Gastrocnemius medialis (tissue), 4 donors: Measurements from ENCODE around the gene GOSR1.

ENCODE experiments used
- CTCF ChIP-seq, 5 experiments: fragments of 450-650 bp in 3 of 5; fragments of 200-600 bp in 2 of 5; sonication (generic) in 2 of 5; IDR thresholded peaks in 4 of 5; conservative IDR thresholded peaks in 1 of 5; 1 replicate in 4 of 5; 2 replicates in 1 of 5; pipeline ENCODE4 v1.5.1; 2016 to 2019; ENCODE audit warnings: antibody characterized with exemption in 5 of 5, mild to moderate bottlenecking in 3 of 5, moderate library complexity in 3 of 5
- POLR2A ChIP-seq, 2 donors: fragments of 450-650 bp; IDR thresholded peaks; one replicate each; pipeline ENCODE4 v1.6.1; 2017; ENCODE audit warnings: antibody characterized with exemption in 2 of 2, mild to moderate bottlenecking in 2 of 2, moderate library complexity in 2 of 2

GRCh38 chr17:30520882-30521281 lies 43.7 kb downstream of the GOSR1 start:
- TF ChIP-seq POLR2A (IDR thresholded peaks at IDR 0.05) (no peak), CTCF (IDR thresholded peaks at IDR 0.05 in 4 of 5, conservative IDR thresholded peaks at IDR 0.05 in 1 of 5) (no peak)
